IPS-18c (cell line): ENCODE measurements around the gene CARM1.
A peak's percentile ranks its signal among the peaks of the same experiment; 100 is the strongest.
"Not testable (repeated sequence)": the region's sequence is repeated elsewhere in the genome, so short reads cannot be mapped to it uniquely, and the experiment has no call there.

Experiments used
- H3K4me3 ChIP-seq: 2 replicates; pipeline ENCODE4 v1.7.0; 2013; ENCODE audit warnings: low read depth, mild to moderate bottlenecking, low read length, moderate library complexity; ENCODE audit not compliant: insufficient read depth
- H3K9me3 ChIP-seq: one replicate; pipeline ENCODE4 v1.6.1; 2013; ENCODE audit warnings: mild to moderate bottlenecking, low read length, moderate library complexity; ENCODE audit not compliant: control insufficient read depth, insufficient read depth

CARM1 gene

DNA sequence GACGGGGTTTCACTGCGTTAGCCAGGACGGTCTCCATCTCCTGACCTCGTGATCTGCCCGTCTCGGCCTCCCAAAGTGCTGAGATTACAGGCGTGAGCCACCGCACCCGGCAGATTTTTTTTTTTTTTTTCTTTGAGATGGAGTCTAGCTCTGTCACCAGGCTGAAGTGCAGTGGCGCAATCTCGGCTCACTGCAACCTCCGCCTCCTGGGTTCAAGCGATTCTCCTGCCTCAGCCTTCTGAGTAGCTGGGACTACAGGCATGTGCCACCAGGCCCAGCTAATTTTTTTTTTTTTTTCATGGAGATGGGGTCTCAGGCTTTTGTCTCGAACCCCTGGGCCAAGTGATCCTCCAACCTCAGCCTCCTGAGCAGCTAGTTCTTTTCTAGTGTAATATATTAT, 70.3 kb downstream of the CARM1 start:
- H3K9me3 ChIP-seq, H3K4me3 ChIP-seq: not testable (repeated sequence)

DNA sequence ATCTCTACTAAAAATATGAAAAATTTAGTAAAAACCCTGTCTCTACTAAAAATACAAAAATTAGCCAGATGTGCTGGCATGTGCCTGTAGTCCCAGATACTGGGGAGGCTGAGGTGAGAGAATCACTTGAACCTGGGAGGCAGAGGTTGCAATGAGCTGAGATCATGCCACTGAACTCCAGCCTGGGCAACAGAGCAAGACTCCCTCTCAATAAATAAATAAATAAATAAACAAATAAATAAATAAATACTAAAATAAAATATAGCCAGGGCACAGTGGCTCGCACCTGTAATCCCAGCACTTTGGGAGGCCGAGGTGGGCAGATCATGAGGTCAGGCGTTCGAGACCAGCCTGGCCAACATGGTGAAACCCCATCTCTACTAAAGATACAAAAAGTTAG, 72.1 kb downstream of the CARM1 start:
- not testable (repeated sequence) for H3K9me3 ChIP-seq, H3K4me3 ChIP-seq

DNA sequence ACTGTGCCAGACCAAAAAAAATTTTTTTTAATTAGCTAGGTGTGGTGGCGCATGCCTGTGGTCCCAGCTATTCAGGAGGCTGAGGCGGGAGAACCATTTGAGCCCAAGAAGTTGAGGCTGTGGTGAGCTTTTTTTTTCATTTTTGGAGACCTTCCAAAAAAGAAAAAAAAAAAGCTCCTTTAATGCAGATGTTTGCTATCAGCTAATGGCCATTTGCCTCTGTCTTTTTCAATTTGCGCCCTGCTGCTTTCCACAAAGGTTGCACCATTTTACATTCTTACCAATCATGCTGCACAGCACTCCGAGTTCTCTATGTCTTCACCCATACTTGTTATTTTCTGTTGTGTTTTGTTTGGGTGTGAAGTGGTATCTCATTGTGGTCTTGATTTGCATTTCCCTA, 73.9 kb downstream of the CARM1 start:
- H3K4me3 ChIP-seq = no peak overlapping the region
- H3K9me3 ChIP-seq = no peaks in the 10 kb centered on the region

DNA sequence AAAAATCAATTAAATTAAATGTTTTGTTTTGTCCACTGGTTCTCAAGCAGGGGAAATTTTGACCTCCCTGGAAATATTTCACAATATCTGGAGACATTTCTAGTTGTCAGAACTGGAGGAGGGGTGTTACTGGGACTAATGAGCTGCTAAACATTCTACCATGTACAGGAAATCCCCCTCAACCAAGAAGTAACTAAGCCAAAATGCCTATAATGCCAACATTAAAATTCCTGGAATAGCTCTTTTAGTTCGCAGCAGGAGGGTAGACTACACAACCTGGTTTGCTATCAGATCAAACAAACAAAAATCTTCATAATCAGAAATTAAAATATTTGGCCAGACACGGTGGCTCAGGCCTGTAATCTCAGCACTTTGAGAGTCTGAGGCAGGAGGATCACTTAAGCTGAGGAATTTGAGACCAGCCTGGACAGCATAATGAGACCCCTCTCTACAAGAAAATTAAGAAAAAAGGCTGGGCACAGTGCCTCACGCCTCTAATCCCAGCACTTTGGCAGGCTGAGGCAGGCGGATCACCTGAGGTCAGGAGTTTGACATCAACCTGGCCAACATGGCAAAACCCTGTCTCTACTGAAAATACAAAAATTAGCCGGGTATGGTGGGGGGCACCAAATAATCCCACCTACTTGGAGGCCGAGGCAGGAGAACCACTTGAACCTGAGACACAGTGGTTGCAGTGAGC, 75.8 kb downstream of the CARM1 start:
- no peak overlapping the region for H3K4me3 ChIP-seq
- no peaks in the 10 kb centered on the region for H3K9me3 ChIP-seq

DNA sequence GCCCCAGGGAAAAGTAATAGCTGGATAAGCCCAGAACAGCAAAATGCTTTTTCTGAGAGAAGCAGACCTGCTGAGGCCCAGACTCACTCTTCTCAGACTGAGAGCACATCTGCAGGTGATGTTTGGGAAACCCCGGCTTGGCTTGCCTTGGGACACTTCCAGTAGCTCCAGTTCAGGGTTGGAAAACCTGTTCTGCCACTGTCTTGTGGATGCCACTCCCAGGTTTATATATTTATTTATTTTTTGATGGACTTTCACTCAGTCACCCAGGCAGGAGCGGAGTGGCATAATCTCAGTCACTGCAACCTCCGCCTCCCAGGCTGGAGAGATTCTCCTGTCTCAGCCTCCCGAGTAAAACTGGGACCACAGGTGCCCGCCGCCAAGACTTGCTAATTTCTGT, 81.5 kb downstream of the CARM1 start:
- Histone ChIP-seq H3K9me3 (no peaks in the 10 kb centered on the region), H3K4me3 (no peak overlapping the region)

DNA sequence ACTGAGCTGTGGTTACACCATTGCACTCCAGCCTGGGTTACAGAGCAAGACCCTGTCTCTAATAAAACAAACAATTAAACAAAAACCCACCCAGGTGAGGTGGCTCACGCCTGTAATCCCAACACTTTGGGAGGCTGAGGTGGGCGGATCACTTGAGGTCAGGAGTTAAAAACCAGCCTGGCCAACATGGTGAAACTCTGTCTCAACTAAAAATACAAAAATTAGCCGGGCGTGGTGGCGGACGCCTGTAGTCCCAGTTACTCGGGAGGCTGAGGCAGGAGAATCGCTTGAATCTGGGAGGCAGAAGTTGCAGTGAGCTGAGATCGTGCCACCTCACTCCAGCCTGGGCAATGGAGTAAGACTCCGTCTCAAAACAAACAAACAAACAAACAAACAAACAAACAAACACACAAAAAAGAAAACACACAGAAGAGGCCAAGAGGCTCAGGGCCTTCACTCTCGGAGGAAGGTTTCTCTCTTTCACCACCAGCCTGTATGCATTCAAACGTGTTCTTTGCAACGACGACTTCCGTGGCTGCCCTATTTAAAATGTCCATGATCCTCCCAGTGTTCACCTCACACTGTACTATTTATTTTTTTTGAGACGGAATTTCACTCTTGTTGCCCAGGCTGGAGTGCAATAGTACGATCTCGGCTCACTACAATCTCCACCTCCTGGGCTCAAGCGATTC, 88.1 kb downstream of the CARM1 start:
- not testable (repeated sequence) for H3K9me3 ChIP-seq, H3K4me3 ChIP-seq

DNA sequence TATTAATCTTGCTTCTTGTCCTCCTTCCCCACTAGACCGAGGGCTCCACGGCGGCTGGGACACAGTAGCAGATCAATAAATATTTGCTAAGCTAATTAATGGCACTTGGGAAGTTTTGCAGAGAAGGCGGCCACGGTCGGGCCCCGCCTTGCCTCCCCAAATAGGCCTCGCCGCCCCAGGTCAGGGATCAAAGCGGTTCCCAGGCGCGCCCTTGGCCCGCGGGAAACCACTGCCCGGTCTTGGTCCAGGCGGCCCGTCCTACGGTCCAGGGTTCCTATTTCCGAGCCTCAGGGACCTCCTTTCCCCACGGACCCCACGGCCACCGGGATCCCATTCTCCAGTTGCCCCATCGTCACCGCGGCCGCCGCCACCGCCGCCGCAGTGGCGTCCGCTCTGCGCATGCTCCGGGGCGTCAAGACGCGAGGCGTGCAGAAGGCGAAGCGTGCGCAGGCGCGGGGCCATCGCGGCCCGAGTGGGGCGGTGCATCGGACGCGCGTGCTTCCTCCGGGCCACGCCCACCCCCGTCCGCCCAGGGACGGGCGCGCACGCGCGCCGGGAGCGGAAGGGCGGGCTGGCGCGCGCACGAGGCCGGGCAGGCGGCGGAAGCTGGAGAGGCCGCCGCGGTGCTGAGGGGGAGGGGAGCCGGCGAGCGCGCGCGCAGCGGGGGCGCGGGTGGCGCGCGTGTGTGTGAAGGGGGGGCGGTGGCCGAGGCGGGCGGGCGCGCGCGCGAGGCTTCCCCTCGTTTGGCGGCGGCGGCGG, 89.1 kb downstream of the CARM1 start, which contains the start of gene SMARCA4:
Gene SMARCA4, plus strand, starts transcription at position 717 of the 759 bp plus-strand sequence. CDS start 23,122 bp downstream, outside the sequence.
- Histone ChIP-seq H3K4me3 (peak within 1 kb of the TSS; percentile 90), H3K9me3 (no peaks in the 10 kb centered on the region)

DNA sequence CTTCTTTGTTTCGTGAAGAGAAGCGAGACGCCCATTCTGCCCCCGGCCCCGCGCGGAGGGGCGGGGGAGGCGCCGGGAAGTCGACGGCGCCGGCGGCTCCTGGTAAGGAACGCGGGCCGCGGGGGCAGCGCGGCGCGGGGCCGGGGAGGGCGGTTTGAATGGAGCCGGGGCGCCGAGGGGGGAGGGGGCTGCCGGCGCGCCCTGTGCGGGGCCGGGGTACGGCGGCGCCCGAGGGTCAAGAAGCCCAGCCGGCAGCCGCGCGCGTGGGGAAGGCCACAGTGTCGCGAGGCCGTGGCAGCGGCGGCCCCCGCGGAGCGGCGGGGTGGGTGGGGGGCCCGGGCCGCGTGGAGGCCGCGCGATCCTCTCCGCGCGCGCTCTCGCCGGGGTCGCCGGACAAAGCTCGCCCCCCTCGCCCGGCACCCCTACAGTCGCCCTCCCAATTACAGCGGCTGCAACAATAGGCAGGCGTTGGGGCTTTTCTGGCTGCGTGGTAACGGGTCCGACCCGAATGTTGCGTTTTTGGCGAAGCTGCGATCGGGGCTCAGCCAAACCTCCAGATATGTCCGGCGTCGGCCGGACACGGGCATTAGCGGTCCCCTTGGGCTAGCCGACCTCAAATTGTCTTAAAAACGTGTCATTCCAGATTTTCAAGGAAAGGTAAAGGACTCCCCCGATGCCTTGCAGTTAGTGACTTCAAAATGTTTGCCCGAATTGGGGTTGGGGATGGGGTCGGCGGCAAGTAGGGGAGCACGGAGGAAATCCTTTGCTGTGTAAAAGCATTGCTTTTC, 89.9 kb downstream of the CARM1 start:
- peak overlapping the region; percentile 90 for H3K4me3 ChIP-seq
- no peaks in the 10 kb centered on the region for H3K9me3 ChIP-seq

DNA sequence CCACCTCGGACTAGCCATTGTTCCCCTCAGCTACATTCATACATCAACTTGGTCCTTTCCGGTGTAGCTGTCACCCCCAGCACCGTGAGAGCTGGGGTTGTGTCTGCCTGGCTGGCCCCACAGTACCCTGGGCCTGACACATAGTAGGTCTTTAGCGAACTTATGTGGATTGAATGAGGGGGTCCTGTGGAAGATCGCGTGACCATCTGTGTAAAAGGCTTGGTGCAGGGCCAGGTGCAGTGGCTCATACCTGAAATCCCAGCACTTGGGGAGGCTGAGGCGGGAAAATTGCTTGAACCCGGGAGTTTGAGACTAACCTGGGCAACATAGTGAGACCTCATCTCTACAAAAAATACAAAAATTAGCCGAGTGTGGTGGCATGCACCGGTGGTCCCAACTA, 91.5 kb downstream of the CARM1 start:
- H3K4me3 ChIP-seq = no peak overlapping the region

DNA sequence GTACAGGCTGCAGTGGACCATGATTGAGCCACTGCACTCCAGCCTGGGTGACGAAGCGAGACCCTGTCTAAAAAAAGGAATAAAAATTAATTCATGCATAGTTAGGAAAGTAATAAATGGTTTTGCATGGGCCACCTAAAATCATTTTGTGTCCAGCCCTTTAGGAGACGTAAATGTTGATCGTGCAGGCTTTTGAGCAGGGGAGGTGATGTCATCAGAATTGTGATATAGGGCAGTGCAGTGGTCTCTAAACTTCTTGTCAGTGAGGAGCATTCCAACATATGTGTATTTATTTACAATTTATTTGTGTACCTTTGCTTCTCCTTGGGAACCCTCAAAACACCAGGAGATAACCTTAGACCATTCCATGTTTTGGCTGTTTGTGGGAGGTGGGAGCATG, 92.5 kb downstream of the CARM1 start:
- Histone ChIP-seq H3K9me3 (no peaks in the 10 kb centered on the region), H3K4me3 (no peak overlapping the region)

More for the DNA sequence above, 91.5 kb downstream of the CARM1 start:
- no peaks in the 10 kb centered on the region for H3K9me3 ChIP-seq

DNA sequence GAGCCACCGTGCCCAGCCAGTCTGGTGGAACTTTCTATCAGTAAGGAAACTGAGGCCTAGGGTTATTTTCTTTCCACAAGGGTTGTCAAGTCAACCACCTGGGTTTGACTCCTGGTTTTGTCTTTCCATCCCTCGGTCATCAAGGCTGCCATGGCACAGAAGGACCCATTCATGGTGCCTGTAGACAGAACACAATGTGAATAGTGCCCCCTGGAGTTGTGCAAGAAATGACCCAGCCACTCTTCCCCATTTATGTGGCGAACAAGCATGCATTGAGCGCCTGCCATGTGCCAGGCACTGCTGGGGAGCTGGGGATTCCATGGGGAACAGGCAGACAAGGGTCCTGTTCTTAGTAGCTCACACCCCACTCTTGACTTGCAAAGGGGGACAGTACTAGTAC, 93.5 kb downstream of the CARM1 start:
- no peak overlapping the region for H3K4me3 ChIP-seq

DNA sequence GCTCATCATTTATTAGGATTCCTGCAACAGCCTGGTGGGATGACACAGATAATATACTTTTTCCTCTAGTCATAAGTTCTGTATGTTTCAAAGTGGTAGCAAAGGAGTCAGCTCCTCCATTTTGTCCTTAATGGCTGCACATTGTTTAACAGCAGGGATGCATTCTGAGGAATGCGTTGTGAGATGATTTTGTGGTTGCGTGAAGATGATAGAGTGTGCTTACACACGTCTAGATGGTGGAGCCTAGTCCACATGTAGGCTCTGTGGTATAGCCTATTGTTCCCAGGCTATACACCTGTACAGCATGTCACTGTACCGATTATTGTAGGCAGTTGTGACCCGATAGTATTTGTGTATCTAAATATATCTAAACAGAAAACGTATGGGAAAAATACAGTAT, 94.0 kb downstream of the CARM1 start:
- H3K9me3 ChIP-seq = no peaks in the 10 kb centered on the region

More for the DNA sequence above, 93.5 kb downstream of the CARM1 start:
- no peaks in the 10 kb centered on the region for H3K9me3 ChIP-seq

DNA sequence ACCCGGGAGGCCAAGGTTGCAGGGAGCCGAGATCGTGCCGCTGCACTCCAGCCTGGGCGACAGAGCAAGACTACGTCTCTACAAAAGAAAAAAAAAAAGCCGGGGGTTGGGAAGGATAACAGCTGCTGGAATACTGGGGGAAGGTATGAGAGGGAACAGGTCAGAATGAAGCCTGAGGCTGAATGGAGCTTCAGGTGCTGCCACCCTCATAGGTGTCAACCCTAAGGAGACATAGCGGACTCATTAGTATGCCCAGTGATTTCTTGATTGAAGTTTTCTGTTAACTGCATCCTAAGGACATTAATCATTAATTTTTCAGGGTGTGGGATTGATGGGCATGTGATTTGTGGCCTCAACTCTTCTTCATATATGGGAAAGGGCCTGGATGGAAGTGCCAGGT, 95.5 kb downstream of the CARM1 start:
- Histone ChIP-seq H3K9me3 (no peaks in the 10 kb centered on the region), H3K4me3 (no peak overlapping the region)

More for the DNA sequence above, 94.0 kb downstream of the CARM1 start:
- no peak overlapping the region for H3K4me3 ChIP-seq

DNA sequence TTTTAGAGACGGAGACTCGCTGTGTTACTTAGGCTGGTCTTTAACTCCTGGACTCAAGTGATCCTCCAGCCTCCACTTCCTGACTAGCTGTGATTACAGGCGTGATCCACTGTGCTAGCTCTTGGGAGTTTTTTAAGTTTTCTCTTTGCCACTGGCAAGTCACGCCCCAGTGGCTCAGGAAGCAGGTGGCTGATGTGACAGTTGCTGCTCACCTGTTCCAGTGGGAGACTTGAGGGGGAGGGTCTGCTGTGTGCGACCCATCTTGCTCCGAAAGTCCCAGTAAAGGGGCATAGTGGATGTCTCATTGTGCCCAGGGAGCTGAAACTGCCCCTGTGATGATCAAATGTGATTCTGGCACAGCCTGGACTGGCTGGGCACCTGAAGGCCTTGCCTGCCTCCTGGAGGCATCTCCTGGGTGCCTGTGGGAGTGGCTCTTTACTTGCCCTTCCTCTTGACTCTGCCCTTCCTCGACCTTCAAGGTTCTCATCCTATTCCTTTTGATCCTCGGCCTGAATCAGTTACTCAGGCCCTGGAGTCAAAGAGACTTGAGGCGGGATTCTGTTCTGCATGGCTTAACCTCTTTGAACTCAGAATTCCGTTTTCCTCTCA, 97.3 kb downstream of the CARM1 start:
- Histone ChIP-seq H3K4me3 (no peak overlapping the region), H3K9me3 (no peaks in the 10 kb centered on the region)

DNA sequence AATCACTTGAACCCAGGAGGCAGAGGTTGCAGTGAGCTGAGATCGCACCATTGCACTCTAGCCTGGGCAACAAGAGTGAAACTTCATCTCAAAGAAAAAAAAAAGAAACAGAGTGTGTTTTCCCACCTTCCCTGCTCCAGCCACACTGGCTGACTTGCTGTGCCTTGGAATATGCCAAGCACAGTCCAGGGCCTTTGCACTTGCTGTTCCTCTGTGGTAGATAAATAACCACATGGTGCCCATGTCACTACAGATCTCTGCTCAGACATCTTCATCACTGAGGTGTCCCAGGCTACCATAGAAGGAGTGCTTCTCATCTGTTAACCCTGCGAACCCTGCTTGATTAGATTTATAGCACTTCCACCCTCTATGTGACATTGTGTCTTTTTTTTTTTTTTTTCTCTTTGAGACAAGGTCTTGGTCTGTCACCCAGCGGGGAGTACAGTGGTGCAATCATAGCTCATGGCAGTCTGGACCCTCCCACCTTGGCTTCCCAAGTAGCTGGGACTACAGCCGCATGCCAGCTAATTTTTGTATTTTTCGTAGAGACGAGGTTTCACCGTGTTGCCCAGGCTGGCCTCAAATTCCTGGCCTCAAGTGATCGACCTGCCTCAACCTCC, 99.9 kb downstream of the CARM1 start:
- Histone ChIP-seq H3K9me3 (peaks cover 2% of the 10 kb centered on the region), H3K4me3 (no peak overlapping the region)
